Measurements from ENCODE around the gene CAPN13.

The CAPN13 gene

DNA sequence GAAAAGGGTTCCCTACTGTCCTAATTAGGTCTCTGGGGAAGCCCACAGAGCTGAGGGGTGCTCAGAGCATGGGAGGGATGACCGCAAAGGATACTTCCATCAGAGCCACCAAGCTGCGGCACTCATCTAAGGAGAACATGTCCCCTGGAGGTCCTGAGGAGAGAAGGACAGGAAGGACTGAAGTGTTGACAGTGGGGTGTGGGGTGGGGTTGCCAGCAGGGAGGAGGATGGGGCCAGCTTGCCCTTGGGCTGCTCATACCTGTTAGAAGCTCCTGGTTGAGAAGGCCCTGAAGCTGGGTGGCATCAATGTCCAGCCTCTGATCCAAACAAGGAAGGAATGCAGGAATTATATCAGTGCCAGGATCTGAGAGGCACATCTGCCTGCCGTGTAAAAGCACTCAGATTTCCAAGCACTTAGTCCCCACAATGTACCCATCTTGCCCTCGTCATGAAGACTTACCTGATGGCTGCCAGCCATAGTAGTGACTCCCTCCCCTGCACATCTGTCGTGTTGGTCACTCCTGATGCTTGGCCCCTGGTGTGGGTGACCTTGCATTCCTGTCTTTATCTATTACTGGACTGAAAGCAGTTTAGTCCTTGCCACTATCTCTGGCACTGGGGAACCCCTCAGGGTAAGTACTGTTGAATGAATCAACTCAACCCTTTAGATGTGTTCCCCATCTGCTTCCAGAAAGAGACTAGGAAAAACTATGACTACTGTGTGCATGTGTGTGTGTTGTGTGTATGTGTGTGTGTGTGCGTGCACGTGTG lies 68.9 kb downstream of the CAPN13 start:
- no peak for DNase-seq (ENCODE audit: low read depth)
- Histone ChIP-seq H3K4me1 (ENCODE audit: control insufficient read depth, insufficient read depth, low read length) (no peaks in the 10 kb centered on the region), H3K27me3 (replicated peaks; ENCODE audit: control insufficient read depth, insufficient read depth, low read length) (peaks cover 58% of the 10 kb centered on the region), H3K4me3 (ENCODE audit: low read length) (no peak overlapping the region), H3K9me3 (ENCODE audit: control insufficient read depth, low read length) (no peaks in the 10 kb centered on the region), H3K9ac (ENCODE audit: low read length) (no peak overlapping the region), H3K36me3 (ENCODE audit: control insufficient read depth, insufficient read depth, low read length, severe bottlenecking) (no peaks in the 10 kb centered on the region)

DNA sequence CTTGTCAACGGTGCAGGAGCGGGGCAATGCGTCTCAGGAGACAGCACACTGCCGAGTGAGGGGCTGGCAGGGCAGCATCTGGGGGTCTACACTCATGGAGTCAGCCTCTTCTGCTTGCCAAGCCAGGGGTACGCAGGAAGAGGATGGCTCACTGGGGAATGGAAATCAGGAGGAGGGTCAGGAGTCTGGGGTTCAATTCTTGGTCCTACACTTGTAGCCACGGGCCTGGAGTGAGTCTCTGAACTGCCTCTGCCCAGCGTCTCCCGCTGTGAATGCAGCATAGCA lies 70.0 kb downstream of the CAPN13 start:
- Histone ChIP-seq H3K4me3 (ENCODE audit: low read length) (no peak overlapping the region), H3K27me3 (replicated peaks; ENCODE audit: control insufficient read depth, insufficient read depth, low read length) (peaks cover 59% of the 10 kb centered on the region), H3K4me1 (ENCODE audit: control insufficient read depth, insufficient read depth, low read length) (no peaks in the 10 kb centered on the region), H3K36me3 (ENCODE audit: control insufficient read depth, insufficient read depth, low read length, severe bottlenecking) (no peaks in the 10 kb centered on the region), H3K9ac (ENCODE audit: low read length) (no peak overlapping the region), H3K9me3 (ENCODE audit: control insufficient read depth, low read length) (no peaks in the 10 kb centered on the region)
- DNase-seq (ENCODE audit: low read depth) = no peak

- peaks cover 58% of the 10 kb centered on the region for H3K27me3 ChIP-seq (replicated peaks; ENCODE audit: control insufficient read depth, insufficient read depth, low read length)
- DNase-seq (ENCODE audit: low read depth) = no peak
- H3K36me3 ChIP-seq (ENCODE audit: control insufficient read depth, insufficient read depth, low read length, severe bottlenecking) = no peaks in the 10 kb centered on the region
- no peak overlapping the region for H3K4me3 ChIP-seq (ENCODE audit: low read length)
- no peaks in the 10 kb centered on the region for H3K4me1 ChIP-seq (ENCODE audit: control insufficient read depth, insufficient read depth, low read length)
- no peak overlapping the region for H3K9ac ChIP-seq (ENCODE audit: low read length)
- H3K9me3 ChIP-seq (ENCODE audit: control insufficient read depth, low read length) = no peaks in the 10 kb centered on the region
Measured at GRCh38 chr2:30736461-30737325, 70.6 kb downstream of the CAPN13 start.

DNA sequence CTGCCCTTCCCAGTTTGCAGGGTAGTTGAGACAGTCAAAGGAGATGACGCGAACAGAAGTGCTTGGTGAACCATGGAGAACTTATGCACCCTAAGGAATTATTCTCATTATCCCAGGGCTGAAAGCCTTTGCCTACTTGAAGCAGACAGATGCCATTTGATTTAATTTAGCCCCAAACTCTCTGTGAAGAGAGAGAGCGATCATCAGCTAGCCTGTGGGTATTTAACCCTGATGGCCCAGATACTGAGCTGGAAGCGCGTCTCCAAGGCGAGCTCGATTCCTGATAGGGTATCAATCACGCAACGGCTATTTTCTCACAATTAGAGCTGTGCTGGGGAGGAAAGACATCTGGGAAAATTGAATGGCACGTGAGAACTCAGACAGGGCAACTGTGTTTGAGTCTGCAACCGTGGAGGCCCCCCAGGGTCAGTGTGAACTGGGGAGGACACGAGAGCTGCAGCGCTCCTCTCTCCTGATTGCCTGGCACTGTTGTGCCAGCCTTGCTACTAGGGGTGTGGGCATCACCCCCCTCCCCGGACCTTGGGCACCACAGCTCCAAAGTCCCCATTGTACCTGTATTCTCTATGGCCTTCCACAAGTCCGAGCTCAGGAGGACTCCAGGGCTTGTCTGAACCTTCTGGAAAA lies 73.2 kb downstream of the CAPN13 start:
- H3K36me3 ChIP-seq (ENCODE audit: control insufficient read depth, insufficient read depth, low read length, severe bottlenecking) = no peaks in the 10 kb centered on the region
- DNase-seq (ENCODE audit: low read depth) = no peak
- no peak overlapping the region for H3K9ac ChIP-seq (ENCODE audit: low read length)
- H3K9me3 ChIP-seq (ENCODE audit: control insufficient read depth, low read length) = peaks cover 2% of the 10 kb centered on the region
- H3K4me3 ChIP-seq (ENCODE audit: low read length) = no peak overlapping the region
- peaks cover 58% of the 10 kb centered on the region for H3K27me3 ChIP-seq (replicated peaks; ENCODE audit: control insufficient read depth, insufficient read depth, low read length)
- H3K4me1 ChIP-seq (ENCODE audit: control insufficient read depth, insufficient read depth, low read length) = no peaks in the 10 kb centered on the region

DNA sequence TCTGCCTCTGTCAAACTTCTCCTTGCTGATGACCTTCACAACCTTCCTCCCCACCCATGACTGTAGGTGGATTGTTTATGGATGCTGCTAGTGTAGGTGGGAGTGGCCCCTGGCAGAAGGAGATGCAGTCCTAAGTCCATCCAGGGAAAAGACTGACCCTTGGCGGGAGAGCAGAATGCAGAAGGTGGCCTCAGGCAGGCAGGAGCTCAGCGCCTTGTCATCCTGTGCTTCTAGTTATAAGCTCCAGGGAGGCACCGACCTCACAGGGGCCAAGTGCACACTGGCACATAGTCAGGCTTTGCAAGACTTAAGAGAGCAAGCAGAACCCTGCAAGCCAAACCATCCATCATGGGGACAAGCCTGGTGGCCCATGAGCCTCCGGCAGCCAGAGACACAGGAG lies 74.4 kb downstream of the CAPN13 start:
- peaks cover 2% of the 10 kb centered on the region for H3K9me3 ChIP-seq (ENCODE audit: control insufficient read depth, low read length)
- no peaks in the 10 kb centered on the region for H3K36me3 ChIP-seq (ENCODE audit: control insufficient read depth, insufficient read depth, low read length, severe bottlenecking)
- H3K4me1 ChIP-seq (ENCODE audit: control insufficient read depth, insufficient read depth, low read length) = no peaks in the 10 kb centered on the region
- H3K9ac ChIP-seq (ENCODE audit: low read length) = no peak overlapping the region
- no peak overlapping the region for H3K4me3 ChIP-seq (ENCODE audit: low read length)
- DNase-seq (ENCODE audit: low read depth) = no peak
- H3K27me3 ChIP-seq (replicated peaks; ENCODE audit: control insufficient read depth, insufficient read depth, low read length) = peaks cover 56% of the 10 kb centered on the region

- Histone ChIP-seq H3K4me3 (ENCODE audit: low read length) (no peak overlapping the region), H3K9ac (ENCODE audit: low read length) (no peak overlapping the region), H3K36me3 (ENCODE audit: control insufficient read depth, insufficient read depth, low read length, severe bottlenecking) (no peaks in the 10 kb centered on the region), H3K4me1 (ENCODE audit: control insufficient read depth, insufficient read depth, low read length) (no peaks in the 10 kb centered on the region), H3K9me3 (ENCODE audit: control insufficient read depth, low read length) (peaks cover 2% of the 10 kb centered on the region), H3K27me3 (replicated peaks; ENCODE audit: control insufficient read depth, insufficient read depth, low read length) (peaks cover 56% of the 10 kb centered on the region)
- no peak for DNase-seq (ENCODE audit: low read depth)
Measured at GRCh38 chr2:30732376-30732775, 74.9 kb downstream of the CAPN13 start.

- peaks cover 49% of the 10 kb centered on the region for H3K27me3 ChIP-seq (replicated peaks; ENCODE audit: control insufficient read depth, insufficient read depth, low read length)
- peaks cover 2% of the 10 kb centered on the region for H3K9me3 ChIP-seq (ENCODE audit: control insufficient read depth, low read length)
Measured at GRCh38 chr2:30731706-30732105, 75.5 kb downstream of the CAPN13 start.

DNA sequence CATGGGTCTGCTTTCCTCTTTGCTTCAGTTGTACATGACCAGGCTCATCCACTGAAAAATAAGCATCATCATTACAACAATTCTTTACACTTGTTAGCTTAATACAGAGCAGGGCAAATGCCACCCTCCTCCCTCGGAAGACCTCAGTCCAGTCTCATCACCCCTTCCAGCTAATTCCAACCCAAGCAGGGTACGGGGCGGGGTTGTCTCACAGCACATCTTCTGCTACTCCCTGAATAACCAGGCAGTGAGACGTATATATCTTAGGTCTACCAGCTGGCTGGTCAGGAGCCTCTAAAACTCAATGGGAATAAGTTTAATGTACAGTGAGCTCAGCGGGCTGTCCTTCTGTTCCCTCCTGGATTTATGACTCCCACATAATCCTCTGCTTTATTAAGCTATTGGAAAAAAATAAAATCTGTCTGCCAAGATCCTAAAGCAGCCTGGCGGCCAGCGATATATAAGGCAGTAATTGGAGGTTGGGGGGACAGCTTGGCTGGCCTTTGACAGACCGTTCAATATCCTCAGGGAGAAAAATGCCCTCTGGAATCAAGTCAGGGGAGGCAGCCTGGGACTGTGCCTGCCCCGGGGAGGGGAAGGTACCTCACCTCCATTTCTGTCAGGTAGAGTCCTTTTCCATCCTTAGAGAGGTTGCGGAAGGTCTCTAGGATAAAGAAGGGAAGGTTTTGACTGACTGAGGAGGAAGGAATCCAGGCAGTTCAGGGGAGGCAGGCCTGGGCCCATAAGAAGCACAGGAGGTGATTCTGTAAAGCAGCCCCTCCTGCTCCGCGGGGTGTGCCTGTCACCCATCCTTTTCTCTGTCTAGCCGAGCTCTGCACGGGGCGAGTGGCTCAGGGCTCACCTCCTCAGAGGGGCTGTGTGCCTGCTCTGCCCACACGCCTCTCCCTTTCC lies 76.3 kb downstream of the CAPN13 start:
- Histone ChIP-seq H3K36me3 (ENCODE audit: control insufficient read depth, insufficient read depth, low read length, severe bottlenecking) (no peaks in the 10 kb centered on the region), H3K4me1 (ENCODE audit: control insufficient read depth, insufficient read depth, low read length) (no peaks in the 10 kb centered on the region), H3K9ac (ENCODE audit: low read length) (no peak overlapping the region), H3K27me3 (replicated peaks; ENCODE audit: control insufficient read depth, insufficient read depth, low read length) (peaks cover 51% of the 10 kb centered on the region), H3K9me3 (ENCODE audit: control insufficient read depth, low read length) (peaks cover 2% of the 10 kb centered on the region), H3K4me3 (ENCODE audit: low read length) (no peak overlapping the region)
- DNase-seq (ENCODE audit: low read depth) = no peak

More at GRCh38 chr2:30731706-30732105, 75.5 kb downstream of the CAPN13 start:
- H3K9ac ChIP-seq (ENCODE audit: low read length) = no peak overlapping the region
- H3K4me3 ChIP-seq (ENCODE audit: low read length) = no peak overlapping the region
- no peaks in the 10 kb centered on the region for H3K36me3 ChIP-seq (ENCODE audit: control insufficient read depth, insufficient read depth, low read length, severe bottlenecking)
- no peaks in the 10 kb centered on the region for H3K4me1 ChIP-seq (ENCODE audit: control insufficient read depth, insufficient read depth, low read length)
- no peak for DNase-seq (ENCODE audit: low read depth)

- H3K4me1 ChIP-seq (ENCODE audit: control insufficient read depth, insufficient read depth, low read length) = no peaks in the 10 kb centered on the region
- peaks cover 2% of the 10 kb centered on the region for H3K9me3 ChIP-seq (ENCODE audit: control insufficient read depth, low read length)
- H3K27me3 ChIP-seq (replicated peaks; ENCODE audit: control insufficient read depth, insufficient read depth, low read length) = peaks cover 59% of the 10 kb centered on the region
- no peak overlapping the region for H3K4me3 ChIP-seq (ENCODE audit: low read length)
- no peak overlapping the region for H3K9ac ChIP-seq (ENCODE audit: low read length)
- no peaks in the 10 kb centered on the region for H3K36me3 ChIP-seq (ENCODE audit: control insufficient read depth, insufficient read depth, low read length, severe bottlenecking)
- no peak for DNase-seq (ENCODE audit: low read depth)
Measured at GRCh38 chr2:30729031-30729430, 78.2 kb downstream of the CAPN13 start.

DNA sequence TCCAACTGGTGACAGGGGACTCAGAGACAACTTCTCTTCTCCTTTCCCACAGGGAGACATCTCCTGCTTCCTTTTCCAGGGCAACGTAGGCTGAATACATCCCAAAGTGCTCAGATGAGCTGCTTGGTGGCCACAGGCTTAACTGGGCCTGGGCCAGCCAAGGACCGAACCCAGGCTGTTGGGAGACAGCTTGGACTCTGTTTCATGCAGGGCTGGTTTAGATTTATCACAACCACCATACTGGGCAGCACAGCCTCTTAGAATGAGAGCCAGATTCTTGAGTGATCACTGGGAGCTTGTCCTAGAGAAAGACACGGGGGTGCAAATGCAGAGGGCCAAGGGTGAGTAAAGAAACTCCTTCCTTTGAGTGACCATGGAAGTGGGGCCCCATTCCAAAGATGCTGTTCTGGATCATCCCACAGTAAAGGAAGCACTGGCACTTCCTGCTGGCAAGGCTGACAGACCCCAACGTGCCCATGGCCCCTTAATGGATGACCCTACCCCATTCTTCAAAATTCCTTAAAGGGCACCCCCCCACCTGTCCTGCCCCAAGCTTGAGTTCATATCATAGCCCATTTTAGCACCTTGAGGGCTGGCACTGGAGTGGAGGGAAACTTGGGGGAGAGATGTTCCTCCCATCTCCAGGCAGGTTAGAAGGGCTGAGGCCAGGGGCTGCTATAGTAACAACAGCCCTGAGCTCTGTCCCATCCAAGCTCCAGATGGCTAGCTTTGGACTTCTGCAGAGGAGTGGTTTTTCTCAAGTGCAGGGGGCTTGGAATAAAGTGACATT lies 84.1 kb downstream of the CAPN13 start:
- Histone ChIP-seq H3K9me3 (ENCODE audit: control insufficient read depth, low read length) (no peaks in the 10 kb centered on the region), H3K27me3 (replicated peaks; ENCODE audit: control insufficient read depth, insufficient read depth, low read length) (peaks cover 51% of the 10 kb centered on the region), H3K36me3 (ENCODE audit: control insufficient read depth, insufficient read depth, low read length, severe bottlenecking) (no peaks in the 10 kb centered on the region), H3K4me1 (ENCODE audit: control insufficient read depth, insufficient read depth, low read length) (no peaks in the 10 kb centered on the region), H3K9ac (ENCODE audit: low read length) (no peak overlapping the region), H3K4me3 (ENCODE audit: low read length) (no peak overlapping the region)
- DNase-seq (ENCODE audit: low read depth) = no peak

Data from adipocyte (in vitro differentiated cells).